Measurements from ENCODE around the gene ATP2A2.
"Not testable (repeated sequence)": the region's sequence is repeated elsewhere in the genome, so short reads cannot be mapped to it uniquely, and the experiment has no call there.

Gene ATP2A2

DNA sequence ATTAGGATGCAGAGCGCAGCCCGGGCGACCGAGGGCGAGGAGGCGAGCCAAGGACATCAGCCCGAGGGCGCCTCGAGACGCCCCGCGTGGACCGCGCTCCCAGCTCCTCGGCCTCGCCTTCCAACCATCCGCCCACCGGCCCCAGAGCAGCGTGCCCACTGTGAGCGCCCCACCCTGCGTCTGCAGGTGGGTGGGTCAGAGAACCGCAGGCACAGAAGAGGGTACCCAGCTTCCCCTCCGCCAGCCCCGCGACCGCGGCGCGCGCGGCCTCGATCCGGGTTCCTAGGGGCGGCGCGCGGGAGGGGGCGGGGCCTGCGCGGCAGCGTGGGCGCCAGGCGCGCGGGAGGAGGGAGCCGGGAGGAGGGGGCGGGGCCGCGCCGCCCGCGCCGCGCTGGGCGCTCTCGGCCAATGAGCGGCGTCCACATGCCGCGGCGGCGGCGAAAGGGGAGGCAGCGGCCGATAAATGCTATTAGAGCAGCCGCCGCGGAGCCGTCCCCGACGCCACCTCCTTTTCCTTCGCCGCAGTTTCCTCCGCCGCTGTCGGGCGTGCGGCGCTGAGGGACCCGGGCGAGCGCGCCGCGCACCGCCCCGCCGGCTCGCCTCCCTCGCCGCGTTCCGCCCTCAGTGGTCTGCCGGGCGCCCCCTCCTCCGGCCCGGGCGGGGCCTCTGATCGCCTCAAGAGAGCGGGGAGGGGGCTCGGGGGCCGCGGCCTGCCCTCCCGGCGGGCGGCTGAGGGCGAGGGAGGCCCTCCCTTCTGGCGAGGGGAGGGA, at the start of gene ATP2A2:
Gene ATP2A2, plus strand, starts transcription at position 469 of the 770 bp plus-strand sequence. CDS start 543 bp downstream, outside the sequence.
- peak; percentile 97 for DNase-seq

DNA sequence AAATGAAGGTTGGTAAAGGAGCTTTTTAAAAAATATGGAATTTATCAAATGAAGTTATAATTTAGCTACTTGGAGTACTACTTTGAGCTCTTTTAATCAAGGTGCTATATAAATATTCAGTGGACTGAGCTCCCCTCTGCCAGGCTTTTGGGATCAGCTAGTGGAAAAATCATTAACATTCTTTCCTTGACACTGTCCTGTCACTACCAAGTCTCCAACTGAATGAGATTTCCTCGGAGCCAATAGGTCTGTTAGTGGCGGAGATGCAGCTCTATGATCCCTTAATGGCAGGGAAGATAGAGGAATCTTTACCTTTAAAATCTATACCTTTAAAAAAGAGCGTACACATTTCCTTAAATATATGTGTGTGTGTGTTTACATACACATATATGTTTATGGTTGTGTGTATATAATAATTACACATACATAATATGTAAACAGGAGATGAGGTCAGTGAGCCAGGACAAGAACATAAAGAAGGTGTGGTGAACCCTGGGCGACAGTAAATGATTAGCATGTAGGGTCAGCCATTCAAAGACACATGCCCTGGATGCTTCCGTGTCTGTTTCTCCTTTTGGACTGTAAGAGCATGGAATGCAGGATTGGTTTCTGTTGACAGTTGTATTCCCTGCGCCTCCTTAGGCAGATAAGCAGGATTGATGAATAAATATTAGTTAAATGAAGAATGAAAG, 47.7 kb upstream of the ATP2A2 start:
- DNase-seq, result no peak

DNA sequence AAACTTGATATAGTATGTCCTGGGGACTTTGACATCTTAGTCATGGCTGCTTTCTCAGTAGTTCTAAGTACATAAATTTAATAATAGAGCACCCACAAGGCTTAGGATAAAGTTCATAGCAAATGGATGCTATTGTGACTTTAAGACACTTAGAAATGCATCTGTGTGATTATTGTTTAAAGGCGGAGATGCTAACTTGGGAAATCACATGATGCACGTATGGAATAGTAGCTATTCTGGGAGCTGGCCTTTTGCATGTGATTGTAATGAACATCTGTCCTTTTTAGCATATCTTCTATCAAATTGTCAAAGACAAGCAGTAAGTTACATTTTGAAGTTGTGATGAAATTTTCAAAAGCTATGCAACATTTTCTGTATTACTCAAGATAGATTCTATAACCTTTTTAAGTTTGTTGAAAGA, 46.7 kb upstream of the ATP2A2 start:
- peak; percentile 56 for DNase-seq

DNA sequence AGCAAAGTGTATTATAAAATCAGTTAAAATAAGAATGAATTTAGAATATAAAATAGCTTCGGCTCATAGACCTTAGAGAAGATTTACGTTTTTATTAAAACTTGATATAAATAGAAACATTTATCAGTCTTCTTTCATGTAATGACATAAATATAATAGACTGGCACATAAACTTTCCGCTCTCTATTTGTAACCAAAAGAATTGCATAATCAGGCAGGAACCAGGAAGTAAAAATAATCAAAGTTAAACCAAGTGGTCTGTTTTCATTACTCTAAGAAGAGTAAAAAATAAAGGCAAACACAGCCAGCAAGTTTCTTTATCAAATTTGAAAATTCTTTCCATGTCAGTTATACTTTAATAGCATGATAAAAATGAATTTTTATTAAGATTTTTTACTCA, 46.3 kb upstream of the ATP2A2 start:
- DNase-seq, result peak; percentile 64

- no peak for DNase-seq
These were observed 45.7 kb upstream of the ATP2A2 start for GRCh38 chr12:110235383-110235782.

DNA sequence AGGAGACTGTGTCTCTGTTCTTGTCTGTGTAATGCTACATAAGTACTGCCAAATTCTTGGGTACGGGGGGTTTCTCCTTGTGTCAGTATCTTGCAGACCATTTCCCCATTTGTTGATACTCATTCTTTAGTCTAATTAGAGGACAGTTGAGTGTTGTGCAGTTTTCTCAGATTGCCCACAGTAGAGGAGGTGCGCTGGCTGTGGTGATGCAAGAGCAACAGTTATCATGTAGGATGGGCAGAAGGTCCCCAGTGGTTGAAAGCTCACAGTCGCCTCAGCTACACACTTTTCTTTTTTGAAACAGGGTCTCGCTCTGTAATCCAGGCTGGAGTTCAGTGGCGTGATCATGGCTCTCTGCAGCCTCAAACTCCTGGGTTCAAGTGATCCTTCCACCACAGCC, 37.8 kb upstream of the ATP2A2 start:
- DNase-seq, result peak; percentile 36

DNA sequence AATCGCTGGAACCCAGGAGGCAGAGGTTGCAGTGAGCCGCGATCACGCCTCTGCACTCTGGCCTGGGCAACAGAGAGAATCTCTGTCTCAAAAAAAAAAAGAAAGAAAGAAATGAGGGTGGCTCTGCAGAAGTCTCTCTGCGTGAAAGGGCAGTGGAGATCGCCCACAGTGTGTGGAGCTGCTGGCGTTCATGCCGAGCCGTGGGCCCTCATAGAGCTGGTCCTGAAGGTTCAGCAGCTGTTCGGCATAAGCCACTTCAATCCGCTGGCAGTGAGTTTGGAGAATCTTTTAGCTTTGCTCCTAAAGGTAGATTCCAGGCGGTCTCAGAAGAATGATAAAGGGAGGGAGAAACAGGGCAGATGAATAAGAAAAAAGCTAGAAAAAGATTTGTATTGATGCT, 36.7 kb upstream of the ATP2A2 start:
- no peak for DNase-seq

DNA sequence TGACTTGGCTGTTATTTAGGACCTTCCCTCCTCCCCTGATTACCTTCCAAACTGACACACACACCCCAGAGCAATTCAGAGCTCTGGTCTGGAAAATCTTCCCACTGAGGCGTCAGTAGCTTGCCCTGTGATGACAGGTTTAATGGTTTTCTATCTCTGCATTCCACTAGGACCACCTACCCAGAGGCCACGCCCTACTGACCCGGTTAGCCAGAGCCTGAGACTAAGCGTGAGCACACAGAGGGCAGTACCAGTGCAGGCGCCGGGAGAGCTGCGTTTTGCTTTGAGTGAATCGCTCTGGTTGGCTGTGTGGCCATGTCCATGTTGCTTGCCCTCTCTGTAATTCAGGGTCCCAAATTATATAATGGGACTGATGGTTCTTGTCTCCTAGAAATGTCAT, 36.2 kb upstream of the ATP2A2 start:
- no peak for DNase-seq

DNA sequence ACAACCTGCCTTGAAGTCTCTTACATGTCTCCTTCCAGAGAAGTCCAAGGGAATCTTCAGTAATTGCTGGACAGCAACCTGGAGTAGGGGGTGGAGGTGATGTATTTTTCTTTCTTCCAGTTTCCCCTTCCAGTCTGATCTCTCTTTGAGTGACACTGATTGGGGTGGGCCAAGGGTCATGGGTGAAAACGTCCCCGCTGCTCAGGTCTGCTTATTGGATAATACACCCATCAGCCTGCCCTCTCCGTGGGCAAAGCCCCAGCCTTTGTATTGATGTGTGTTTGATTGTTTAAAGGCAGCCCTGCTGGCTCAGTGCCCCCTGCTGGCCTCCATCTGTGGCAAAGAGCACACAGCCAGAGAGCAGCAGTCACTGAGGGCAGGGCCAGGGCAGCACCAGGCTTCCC, 35.7 kb upstream of the ATP2A2 start:
- DNase-seq, result peak; percentile 70

DNA sequence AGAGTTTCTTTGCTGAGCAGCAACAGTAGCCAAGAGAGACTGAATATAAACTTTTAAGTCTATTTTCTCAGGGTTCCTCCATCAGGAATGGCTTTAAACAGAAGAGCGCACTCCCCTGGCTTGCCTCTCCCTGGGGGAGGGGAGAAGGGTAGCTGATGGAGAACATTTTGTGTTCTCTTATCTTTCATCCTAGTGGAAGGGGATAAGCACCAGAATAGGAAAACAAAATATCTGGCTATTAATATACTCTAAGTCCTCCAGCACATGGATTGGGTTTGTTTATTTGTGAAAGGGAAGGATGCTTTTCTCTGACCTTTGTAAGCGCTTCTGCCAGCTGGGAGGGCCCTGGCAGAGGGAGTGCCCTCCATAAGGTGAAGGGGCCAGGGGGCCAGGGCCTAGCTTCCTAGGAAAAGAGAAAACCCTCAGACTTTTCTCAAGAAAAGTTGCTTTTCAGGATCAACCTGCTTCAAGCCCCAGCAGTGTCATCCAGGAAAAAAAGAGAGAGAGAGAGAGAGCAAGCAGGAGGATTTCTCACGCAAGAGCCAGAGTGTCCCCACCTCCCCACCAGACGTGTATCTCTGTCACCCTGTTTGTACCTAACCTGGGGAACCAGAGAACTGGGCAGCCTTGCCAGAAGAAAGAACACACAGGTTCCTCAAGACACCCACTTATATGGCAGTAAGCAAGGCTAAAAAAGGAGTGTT, 34.3 kb upstream of the ATP2A2 start:
- DNase-seq, result no peak

DNA sequence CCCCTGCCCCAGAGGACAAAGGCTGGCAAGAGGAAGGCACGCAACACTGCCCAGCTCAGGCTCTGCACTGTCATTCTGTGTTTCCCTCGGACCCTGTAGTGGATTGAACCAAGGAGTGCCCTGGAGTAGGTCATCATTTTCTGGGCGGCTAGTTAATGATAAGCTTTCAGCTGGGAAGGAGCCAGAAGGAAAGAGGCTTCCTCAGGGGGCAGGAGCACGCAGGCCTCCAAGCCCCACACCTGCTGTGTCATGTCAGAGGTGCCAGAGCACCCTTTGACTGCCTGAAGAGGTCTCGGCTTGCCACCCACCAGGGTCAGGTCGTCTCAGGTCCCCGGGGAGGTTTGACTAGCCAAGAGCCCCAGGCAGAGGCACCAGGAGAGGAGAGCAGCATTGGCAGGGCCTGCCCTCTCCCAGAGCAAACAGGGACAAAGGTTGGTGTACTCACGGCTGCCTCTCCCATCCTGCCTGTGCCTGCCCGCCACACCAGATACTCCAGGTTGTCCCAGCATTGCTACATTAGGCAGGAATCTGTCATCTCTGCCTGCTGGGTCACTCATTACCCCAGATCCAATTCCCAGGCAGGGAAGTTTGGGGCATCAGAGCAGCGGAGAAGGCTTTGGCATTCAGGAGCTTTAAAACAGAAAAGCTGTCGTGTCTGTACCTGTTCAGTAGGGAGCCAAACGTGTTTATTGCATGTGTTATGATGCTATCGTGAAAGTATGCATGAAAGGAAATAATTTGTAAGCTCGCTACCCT, 33.5 kb upstream of the ATP2A2 start:
- no peak for DNase-seq

- no peak for DNase-seq
These were observed 33.0 kb upstream of the ATP2A2 start for GRCh38 chr12:110248096-110248447.

DNA sequence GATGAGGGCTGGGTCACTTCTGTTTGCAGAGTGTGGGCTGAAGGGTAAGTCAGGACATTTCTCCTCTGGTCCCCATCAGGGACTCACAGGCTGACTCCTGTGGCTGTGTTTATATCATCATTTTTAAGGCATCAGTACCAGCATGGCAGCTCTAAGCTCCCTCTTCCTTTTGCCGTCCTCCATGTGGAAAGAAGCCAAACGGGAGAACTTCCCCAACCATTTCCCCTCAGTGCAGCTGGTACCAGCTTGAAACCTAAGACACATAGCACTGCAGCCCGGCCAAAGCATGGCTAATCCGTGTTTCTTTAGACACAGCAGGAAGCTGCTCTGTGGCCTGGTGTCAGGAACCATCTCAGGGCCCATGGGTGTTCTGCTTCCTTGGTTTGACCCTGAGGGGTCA, 31.9 kb upstream of the ATP2A2 start:
- DNase-seq, result no peak

GRCh38 chr12:110249716-110250225, 31.3 kb upstream of the ATP2A2 start:
- no peak for DNase-seq

- DNase-seq, result no peak
These were observed 29.7 kb upstream of the ATP2A2 start for GRCh38 chr12:110251381-110251780.

- DNase-seq, result no peak
These were observed 28.3 kb upstream of the ATP2A2 start for GRCh38 chr12:110252716-110253115.

- peak; percentile 28 for DNase-seq
These were observed 27.9 kb upstream of the ATP2A2 start for GRCh38 chr12:110253176-110253575.

DNA sequence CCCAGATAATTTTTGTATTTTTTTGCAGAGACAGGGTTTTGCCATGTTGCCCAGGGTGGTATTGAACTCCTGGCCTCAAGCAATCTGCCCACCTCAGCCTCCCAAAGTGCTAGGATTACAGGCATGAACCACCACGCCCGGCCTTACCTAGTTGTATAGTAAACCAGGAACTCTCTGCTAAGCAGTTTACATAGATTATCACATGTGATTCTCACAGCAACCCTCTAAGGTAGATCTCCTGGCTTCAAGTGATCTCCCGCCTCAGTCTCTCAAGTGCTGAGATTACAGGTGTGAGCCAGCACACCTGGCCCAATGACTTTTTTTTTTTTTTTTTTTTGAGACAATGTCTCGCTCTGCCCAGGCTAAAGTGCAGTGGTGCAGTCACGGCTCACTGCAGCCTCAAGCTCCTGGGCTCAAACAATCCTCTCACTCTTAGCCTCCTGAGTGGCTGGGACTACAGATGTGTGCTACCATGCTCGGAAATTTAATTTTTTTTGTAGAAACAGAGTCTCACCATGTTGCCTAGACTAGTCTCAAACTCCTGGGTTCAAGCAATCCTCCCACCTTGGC, 26.0 kb upstream of the ATP2A2 start:
- no peak for DNase-seq

- DNase-seq, result not testable (repeated sequence)
These were observed 25.1 kb upstream of the ATP2A2 start for GRCh38 chr12:110255890-110256456.

GRCh38 chr12:110256780-110257431, 24.1 kb upstream of the ATP2A2 start:
- peak; percentile 85 for DNase-seq

GRCh38 chr12:110258466-110258865, 22.6 kb upstream of the ATP2A2 start:
- no peak for DNase-seq

Data from hematopoietic multipotent progenitor cell treated with erythropoietin and hydrocortisone succinate and interleukin-3 and kit ligand, for 4 days (in vitro differentiated cells).